ENCODE measurements around the gene CHRND.

The CHRND gene

DNA sequence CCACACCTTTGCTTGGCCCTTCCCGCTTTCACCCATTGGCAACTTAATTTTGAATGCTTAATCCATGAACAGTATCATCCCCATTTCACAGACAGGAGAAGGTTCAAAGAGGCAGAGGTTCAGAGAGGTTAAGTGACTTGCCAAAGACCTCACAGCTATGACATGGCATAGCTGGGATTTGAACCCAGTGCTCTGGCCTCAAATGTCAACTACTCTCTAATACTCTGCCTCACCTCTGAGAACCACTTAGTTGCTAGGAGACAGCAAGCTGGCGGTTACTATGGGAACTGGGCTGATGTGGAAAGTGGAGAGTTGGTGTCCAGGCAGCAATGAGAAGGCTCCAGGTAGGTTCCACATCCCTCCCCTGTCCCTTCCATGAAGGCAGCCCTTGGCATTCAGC, 21.5 kb upstream of the CHRND start:
- DNase-seq (ENCODE audit: low spot score): no peak

- DNase-seq (ENCODE audit: low spot score): no peak
Measured at GRCh38 chr2:232505856-232506255, 20.1 kb upstream of the CHRND start.

- DNase-seq (ENCODE audit: low spot score): no peak
Measured at GRCh38 chr2:232506709-232507108, 19.3 kb upstream of the CHRND start.

DNA sequence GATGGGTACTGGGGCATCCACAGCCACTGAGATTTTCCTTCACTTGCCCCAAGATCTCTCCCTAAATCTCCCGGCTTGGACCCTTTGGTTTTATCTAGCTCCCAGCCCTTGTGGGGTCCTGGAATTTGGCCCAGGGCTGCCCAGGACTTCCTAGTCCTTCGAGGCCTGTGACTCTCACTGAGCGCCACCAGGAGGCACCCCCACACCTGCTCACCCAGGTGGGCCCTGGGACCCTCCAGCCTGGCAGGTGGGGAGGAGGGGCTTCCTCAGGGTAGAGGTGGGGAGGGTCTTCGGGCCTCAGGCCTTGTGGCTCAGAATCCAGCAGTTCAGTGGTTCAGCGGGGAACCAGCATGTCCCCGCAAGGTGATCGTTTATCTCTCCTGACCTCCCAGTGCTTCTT, 17.7 kb upstream of the CHRND start:
- no peak for DNase-seq (ENCODE audit: low spot score)

GRCh38 chr2:232511336-232511890, 14.5 kb upstream of the CHRND start:
- DNase-seq (ENCODE audit: low spot score): no peak

DNA sequence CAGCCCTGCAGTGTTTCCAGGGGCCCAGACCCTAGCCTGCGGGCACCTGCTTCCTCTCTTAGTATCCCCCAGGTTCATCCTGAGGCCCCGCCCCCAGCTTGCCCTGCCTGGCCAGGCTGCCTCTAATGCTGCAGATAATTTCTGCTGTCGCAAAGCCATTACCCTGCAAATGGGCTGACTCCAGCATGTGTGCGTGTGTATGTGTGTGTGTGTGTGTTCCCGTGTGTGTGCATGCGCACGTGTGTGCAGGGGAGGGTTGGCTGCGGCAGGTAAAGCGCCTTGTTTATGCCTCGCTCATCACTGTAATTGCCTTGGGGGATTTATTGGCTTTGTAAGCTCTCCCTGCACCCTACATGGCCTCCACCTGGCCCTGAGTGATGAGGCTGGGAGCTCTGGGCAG, 13.4 kb upstream of the CHRND start:
- DNase-seq (ENCODE audit: low spot score): no peak

GRCh38 chr2:232513353-232513752, 12.6 kb upstream of the CHRND start:
- DNase-seq (ENCODE audit: low spot score): no peak

- no peak for DNase-seq (ENCODE audit: low spot score)
Measured at GRCh38 chr2:232515639-232516038, 10.3 kb upstream of the CHRND start.

- no peak for DNase-seq (ENCODE audit: low spot score)
Measured at GRCh38 chr2:232516551-232516950, 9.4 kb upstream of the CHRND start.

- DNase-seq (ENCODE audit: low spot score): no peak
Measured at GRCh38 chr2:232518844-232519243, 7.1 kb upstream of the CHRND start.

- no peak for DNase-seq (ENCODE audit: low spot score)
Measured at GRCh38 chr2:232519581-232520438, 6.2 kb upstream of the CHRND start, which contains the start of gene PRSS56. Gene PRSS56, plus strand, starts transcription at chr2:232520388. Its CDS starts 211 bp downstream, at chr2:232520599.

DNA sequence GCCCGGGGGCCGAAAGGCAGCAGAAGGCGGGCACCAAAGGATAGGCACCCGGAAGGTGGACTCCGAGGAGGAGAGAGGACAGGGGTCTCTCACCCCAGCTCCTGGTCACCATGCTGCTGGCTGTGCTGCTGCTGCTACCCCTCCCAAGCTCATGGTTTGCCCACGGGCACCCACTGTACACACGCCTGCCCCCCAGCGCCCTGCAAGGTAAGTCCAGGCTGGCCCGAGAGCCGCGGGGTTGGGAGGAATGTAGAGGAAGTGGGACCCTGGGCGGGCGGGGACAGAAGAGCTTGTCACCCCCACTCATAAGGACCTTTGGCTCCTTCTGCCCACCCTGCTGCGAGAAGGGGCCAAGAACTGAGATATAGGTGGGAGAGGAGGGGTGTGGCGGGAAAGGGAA, 5.5 kb upstream of the CHRND start:
- DNase-seq (ENCODE audit: low spot score): no peak

DNA sequence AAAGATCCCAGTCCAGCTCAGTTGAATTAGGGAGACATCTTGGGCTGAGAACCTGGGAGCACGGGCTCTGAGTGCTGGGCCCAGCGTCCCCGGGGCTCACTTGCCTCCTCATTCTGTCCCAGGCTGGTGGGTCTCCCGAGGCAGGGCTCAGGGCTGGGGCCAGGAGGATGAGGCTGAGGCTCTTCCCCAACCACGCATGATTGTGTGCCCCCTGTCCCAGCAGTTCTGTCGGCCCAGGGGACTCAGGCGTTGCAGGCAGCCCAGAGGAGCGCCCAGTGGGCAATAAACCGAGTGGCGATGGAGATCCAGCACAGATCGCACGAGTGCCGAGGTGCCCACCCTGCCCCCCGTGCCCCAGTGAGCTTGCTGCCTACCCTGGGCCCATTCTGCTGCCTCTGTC, 4.9 kb upstream of the CHRND start:
- no peak for DNase-seq (ENCODE audit: low spot score)

- DNase-seq (ENCODE audit: low spot score): peak; percentile 49
Measured at GRCh38 chr2:232521959-232522622, 3.9 kb upstream of the CHRND start.

DNA sequence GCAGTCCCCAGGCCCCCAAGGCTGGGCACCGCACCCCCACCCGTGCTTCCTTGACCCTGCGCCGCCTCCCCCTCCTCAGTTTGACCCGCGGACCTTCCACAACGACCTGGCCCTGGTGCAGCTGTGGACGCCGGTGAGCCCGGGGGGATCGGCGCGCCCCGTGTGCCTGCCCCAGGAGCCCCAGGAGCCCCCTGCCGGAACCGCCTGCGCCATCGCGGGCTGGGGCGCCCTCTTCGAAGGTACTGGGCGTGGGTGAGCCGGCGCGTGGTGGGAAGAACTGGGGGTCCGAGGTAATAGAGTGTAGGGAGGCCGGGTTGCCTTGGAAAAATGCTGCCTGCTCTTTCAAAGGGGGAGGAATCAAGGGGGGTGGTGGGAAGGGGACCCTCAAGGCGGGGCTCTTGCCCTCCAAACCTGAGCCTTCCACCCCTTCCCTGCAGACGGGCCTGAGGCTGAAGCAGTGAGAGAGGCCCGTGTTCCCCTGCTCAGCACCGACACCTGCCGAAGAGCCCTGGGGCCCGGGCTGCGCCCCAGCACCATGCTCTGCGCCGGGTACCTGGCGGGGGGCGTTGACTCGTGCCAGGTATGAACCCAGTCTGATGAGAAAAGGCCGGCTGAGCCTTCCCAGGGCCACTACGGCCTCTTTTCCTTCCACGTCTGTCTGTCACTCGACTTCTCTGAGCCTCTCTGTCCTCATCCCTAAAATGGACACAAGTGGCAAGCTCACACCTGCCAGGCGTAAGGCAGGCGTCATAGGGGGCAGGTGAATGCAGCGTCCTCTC, 3.1 kb upstream of the CHRND start:
- DNase-seq (ENCODE audit: low spot score): no peak

- no peak for DNase-seq (ENCODE audit: low spot score)
Measured at GRCh38 chr2:232523402-232523681, 2.6 kb upstream of the CHRND start.

DNA sequence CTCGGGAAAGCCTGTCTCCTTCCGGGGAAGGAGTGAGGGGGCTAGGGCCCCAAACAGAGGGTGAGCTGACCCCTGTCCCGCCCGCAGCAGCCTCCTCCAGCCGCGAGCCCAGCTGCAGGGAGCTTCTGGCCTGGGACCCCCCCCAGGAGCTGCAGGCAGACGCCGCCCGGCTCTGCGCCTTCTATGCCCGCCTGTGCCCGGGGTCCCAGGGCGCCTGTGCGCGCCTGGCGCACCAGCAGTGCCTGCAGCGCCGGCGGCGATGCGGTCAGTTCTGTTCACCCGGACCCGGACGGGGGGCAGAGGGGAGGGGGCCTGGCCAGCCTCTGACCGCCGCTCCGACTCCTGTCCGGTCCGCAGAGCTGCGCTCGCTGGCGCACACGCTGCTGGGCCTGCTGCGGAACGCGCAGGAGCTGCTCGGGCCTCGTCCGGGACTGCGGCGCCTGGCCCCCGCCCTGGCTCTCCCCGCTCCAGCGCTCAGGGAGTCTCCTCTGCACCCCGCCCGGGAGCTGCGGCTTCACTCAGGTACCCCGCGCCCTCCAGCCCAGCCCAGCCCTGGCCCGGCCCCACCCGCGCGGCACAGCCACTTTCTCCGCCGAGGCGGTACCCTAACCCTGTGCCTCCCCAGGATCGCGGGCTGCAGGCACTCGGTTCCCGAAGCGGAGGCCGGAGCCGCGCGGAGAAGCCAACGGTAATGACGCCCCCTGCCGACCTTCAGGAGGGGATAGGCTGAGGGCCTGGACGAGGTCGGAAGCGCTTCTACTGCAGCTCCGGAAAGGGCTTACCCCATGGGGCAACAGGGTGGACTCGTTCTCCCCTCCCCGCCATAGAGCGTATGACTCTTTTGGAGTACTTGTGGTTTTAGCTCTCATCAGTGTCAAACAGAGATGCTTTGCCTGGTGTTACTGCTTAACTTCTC, 2.0 kb upstream of the CHRND start:
- no peak for DNase-seq (ENCODE audit: low spot score)

DNA sequence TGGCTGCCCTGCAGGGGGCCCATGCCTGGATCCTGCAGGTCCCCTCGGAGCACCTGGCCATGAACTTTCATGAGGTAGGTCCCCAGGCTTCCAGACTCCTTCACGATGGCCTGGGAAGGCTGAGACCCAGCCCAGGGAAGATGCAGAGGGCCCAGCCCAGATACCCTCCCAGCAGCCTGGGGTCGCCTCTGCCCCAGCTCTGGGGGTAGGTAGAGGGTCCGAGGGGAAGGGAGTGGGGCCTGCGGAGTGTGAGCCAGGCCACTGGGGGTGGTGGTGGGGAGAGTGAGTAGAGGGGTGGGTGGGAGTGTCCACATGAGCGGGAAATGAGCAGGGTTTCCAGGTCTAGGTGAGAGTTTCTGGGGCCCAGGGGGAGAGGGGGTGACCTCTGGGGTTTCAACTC, 1.2 kb upstream of the CHRND start:
- DNase-seq (ENCODE audit: low spot score): no peak

- no peak for DNase-seq (ENCODE audit: low spot score)
Measured at GRCh38 chr2:232525199-232525598, 761 bp upstream of the CHRND start.

GRCh38 chr2:232526372-232526941, 497 bp downstream of the CHRND start:
- DNase-seq (ENCODE audit: low spot score): no peak

GRCh38 chr2:232527905-232528470, 2.0 kb downstream of the CHRND start:
- DNase-seq (ENCODE audit: low spot score): no peak

Measured in hematopoietic multipotent progenitor cell treated with erythropoietin and hydrocortisone succinate and interleukin-3 and kit ligand, for 17 days (in vitro differentiated cells).